HG03175 (cell line): ENCODE data around the gene TRIM27.
"Not testable (repeated sequence)": the region's sequence is repeated elsewhere in the genome, so short reads cannot be mapped to it uniquely, and the experiment has no call there.

Experiments
- ATAC-seq: cut with Tn5 transposase; IDR thresholded peaks from one replicate; pipeline ENCODE4 v1.9.1; 2021; ENCODE audit warnings: mild to moderate bottlenecking, moderate library complexity; ENCODE audit not compliant: unreplicated experiment

Gene TRIM27, protein sequence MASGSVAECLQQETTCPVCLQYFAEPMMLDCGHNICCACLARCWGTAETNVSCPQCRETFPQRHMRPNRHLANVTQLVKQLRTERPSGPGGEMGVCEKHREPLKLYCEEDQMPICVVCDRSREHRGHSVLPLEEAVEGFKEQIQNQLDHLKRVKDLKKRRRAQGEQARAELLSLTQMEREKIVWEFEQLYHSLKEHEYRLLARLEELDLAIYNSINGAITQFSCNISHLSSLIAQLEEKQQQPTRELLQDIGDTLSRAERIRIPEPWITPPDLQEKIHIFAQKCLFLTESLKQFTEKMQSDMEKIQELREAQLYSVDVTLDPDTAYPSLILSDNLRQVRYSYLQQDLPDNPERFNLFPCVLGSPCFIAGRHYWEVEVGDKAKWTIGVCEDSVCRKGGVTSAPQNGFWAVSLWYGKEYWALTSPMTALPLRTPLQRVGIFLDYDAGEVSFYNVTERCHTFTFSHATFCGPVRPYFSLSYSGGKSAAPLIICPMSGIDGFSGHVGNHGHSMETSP

DNA sequence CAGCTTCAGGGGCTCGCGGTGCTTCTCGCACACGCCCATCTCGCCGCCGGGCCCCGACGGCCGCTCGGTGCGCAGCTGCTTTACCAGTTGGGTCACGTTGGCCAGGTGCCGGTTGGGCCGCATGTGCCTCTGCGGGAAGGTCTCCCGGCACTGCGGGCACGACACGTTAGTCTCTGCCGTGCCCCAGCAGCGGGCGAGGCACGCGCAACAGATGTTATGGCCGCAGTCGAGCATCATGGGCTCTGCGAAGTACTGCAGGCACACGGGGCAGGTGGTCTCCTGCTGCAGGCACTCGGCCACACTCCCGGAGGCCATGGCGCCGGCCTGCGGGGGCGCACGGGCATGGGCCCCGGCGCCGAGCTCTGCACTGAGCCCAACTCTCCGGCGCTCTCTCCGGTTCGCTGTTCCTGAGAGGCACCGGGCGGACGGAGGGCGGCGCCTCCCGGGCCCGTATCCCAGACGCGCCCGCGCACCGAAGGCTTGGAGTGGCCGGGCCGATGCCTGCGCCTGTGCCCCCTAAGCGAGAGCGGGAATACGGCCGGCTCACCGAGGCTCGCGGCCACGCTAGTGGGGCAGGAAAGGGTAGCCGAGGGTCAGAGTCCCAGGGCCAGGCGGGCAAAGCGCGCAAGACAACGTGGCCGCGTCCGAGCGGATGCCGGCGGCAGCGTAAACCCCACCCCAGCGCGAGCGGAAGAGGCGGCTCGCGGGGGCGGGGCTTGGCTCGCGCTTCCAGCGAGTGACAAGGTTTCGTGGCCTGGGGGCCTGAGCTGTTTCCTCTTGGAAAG is at the start of gene TRIM27:
Gene TRIM27, minus strand, starts transcription at position 668 of the 785 bp plus-strand sequence. Its CDS starts 353 bp downstream, at position 315.
- ATAC-seq, result peak; percentile 85

DNA sequence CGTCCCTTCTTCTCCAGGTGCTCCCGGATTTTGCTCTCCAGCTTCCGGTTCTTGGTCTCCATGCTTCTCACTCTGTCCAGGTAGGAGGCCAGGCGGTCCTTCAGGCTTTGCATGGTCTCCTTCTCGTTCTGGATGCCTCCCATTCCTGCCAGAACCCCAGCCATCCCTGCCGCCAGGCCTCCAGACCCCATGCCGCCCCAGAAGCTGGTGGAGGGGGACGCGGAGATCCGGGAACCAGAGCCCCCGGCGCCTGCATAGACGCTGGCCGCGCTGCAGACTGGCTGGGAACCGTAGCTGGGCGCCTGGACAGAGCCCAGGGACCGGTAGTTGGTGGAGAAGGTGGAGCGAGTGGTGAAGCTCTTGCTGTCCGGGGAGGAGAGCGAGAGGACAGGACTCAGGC is 46.3 kb upstream of the TRIM27 start:
- ATAC-seq, result not testable (repeated sequence)

DNA sequence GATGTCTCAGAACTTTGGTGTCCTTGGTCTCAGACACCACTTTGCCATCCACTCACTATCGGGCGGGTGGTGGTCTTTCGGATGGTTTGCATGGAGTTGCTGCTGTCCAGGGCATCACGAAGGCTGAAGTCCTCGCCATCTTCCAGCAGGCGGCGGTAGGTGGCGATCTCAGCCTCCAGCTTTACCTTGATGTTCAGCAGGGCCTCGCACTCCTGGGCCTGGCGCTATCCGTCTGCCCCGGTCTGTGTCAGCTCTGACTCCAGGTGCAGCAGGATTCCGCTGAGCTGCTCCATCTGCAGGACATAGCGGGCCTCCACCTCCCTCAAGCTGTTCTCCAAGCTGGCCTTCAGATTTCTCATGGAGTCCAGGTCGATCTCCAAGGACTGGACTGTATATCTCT is 45.3 kb upstream of the TRIM27 start:
- ATAC-seq, result no peak

DNA sequence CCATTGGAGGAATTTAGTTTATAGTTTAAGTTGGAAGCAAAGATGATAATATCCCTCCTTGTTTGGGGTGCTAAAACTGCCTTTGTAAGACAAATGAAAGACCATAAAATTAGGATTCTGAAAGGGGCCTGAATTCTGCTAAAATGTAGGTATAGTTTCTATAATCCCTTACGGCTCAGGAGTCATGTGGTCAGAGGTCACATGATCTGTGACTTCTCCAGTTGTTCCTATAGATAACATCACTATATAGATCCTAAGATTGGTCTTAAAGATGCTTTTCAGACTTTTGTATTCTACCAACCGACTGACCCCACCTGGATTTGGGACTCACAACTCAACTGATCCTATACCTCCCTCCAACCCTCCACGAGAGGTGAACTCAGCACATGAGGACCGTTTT is 44.7 kb upstream of the TRIM27 start:
- no peak for ATAC-seq

DNA sequence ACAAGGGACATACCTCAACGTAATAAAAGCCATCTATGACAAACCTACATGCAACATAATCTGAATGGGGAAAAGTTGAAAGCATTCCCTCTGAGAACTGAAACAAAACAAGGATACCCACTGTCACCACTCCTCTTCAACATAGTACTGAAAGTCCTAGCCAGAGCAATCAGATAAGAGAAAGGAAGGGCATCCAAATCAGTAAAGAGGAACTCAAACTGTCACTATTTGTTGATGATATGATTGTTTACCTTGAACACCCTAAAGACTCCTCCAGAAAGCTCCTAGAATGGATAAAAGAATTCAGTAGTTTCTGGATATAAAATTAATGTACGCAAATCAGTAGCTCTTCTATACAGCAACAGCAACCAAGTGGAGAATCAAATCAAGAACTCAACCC is 41.9 kb upstream of the TRIM27 start:
- ATAC-seq, result no peak

DNA sequence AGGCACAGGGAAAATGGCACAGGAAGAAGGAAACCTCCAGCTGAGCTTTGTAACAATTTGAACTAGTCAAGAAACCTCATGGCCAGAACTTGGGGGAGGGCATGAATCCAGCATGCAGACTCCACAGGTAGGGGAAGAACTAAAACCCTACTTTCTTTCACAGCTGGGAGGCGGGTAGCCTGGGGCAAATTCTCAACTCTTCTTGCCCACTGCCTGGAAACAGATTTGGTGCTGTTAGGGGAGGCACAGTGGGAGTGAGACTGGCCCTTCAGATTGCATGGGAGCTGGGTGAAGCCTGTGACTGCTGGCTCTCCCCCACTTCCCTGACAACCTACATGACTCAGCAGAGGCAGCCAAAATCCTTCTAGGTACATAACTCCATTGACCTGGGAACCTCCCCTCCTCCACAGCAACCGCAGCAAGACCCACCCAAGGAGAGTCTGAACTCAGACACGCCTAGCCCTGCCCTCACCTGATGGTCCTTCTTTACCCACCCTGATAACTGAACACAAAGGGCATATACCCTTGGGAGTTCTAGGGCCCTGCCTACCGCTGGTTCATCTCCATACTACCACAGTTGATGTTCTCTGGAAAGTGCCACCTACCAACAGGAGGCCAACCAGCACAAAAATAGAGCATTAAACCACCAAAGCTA is 37.2 kb upstream of the TRIM27 start:
- no peak for ATAC-seq

DNA sequence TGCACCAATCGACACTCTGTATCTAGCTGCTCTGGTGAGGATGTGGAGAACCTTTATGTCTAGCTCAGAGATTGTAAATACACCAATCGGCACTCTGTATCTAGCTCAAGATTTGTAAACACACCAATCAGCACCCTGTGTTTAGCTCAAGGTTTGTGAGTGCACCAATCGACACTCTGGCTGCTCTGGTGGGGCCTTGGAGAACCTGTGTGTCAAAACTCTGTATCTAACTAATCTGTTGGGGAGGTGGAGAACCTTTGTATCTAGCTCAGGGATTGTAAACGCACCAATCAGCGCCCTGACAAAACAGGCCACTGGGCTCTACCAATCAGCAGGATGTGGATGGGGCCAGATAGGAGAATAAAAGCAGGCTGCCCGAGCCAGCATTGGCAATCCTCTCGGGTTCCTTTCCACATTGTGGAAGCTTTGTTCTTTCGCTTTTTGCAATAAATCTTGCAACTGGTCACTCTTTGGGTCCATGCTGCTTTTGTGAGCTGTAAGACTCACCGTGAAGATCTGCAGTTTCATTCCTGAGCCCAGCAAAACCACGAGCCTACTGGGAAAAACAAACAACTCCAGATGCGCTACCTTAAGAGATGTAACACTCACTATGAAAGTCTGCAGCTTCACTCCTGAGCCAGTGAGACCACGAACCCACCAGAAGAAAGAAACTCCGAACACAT is 34.9 kb upstream of the TRIM27 start:
- ATAC-seq, result not testable (repeated sequence)

DNA sequence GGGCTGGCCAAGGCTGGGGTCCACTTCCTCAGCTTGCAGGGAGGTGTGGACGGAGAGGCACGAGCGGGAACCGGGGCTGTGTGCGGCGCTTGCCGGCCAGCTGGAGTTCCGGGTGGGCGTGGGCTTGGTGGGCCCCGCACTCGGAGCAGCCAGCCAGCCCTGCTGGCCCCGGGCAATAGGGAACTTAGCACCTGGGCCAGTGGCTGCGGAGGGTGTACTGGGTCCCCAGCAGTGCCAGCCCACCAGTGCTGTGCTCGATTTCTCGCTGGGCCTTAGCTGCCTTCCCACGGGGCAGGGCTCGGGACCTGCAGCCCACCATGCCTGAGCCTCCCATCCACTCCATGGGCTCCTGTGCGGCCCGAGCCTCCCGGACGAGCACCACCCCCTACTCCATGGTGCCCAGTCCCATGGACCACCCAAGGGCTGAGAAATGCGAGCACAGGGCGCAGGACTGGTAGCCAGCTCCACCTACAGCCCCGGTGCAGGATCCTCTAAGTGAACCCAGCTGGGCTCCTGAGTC is 34.1 kb upstream of the TRIM27 start:
- ATAC-seq, result not testable (repeated sequence)

DNA sequence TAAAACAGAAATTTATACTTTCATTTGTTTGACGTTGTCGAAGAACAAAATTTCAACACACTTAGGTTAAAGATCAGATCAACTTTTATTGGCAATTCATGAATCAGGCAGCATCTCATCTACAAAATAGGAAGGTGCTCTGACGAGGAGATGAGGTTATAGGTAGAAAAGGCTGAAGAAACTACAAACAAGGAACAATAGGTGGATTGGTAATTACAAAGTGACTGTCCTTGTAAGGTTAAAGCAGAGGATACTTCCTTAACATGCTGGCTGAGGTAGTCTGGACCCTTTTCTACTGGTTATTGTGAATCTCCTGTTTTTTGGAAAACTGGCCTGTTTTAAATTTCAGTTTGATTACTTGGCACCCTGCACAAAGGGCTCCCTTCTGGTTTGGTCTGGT is 32.5 kb upstream of the TRIM27 start:
- no peak for ATAC-seq

DNA sequence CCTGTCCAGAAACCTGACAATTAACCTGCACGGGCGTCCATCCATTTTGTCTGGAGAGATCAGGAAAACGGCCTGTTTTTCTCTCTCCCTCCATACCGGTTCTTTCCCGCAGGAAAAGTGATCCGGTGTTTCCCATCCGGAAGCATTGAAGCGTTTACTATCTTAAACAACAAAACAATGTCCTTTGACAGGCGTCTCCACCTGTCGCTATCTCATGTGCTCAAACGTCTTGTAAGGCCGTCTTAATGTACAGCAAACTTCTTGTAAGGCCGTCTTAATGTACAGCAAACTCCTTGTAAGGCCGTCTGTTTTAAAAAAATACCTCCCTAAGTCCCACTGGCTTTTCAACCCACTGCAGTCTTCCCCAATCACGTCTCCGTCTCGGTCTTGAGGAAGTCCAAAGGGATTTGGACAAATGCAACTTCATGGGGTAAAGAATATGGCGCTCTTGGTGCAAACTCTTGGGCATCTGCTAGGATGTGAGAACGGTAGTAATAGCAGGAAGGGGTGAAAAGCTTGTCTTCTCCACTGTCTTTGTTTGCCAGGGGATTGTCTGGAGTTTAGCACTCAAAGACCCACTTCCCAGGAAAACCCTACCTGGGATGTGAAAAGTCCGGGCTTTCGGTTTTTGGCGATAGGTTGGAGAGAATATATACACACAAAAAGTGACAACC is 29.9 kb upstream of the TRIM27 start:
- no peak for ATAC-seq

DNA sequence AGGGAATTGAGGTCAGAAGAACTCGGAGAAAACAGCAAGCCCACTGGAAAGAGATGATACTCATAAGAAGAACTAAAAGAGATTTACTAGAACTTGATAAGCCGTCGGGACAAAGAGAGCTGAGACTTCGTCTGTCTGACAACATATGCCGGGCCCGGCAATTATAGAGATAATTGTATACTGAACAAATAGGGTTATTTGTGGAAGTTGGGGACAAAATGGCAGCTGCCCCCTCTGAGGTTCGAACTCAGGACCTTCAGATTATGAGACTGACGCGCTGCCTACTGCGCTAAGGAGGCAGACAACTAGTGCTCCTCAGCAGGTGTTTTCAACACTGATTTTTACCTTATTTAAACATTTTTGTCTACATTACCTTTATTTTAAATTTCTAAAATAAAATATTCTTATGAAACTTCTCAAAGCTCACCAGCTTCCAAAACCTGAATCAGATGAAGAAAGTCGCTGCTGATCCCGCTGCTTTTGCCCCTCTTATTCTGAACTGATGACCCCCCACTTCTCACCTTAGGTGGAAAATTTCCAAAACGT is 29.3 kb upstream of the TRIM27 start:
- ATAC-seq, result peak; percentile 47

DNA sequence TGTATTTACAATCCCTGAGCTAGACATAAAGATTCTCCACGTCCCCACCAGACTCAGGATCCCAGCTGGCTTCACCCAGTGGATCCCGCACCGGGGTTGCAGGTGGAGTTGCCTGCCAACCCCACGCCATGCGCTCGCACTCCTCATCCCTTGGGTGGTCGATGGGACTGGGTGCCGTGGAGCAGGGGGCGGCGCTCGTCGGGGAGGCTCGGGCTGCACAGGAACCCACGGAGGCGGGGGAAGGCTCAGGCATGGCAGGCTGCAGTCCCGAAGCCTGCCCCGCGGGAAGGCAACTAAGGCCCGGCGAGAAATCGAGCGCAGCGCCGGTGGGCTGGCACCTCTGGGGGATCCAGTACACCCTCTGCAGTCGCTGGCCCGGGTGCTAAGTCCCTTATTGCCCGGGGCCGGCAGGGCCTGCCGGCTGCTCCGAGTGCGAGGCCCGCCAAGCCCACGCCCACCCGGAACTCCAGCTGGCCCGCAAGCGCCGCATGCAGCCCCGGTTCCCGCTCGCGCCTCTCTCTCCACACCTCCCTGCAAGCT is 25.9 kb upstream of the TRIM27 start:
- not testable (repeated sequence) for ATAC-seq

DNA sequence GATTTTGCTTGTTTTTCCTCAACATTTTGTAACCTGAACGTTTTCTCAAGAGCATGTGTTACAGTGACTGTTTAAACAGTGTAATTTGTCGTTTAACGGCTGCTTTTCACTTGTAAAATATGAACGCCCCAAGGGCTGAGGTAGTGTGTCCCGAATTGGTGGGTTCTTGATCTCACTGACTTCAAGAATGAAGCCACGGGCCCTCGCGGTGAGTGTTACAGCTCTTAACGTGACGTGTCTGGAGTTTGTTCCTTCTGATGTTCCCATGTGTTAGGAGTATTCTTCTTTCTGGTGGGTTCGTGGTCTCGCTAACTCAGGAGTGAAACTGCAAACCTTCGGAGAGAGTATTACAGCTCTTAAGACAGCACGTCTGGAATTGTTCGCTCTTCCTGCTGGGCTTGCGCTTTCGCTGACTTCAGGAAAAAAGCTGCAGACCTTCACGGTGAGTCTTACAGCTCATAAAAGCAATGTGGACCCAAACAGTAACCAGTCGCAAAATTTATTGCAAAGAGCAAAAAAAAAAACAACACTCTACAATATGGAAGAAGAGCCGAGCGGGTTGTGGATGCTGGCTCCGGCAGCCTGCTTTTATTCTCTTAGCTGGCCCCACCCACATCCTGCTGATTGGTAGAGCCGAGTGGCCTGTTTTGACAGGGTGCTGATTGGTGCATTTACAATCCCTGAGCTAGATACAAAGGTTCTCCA is 25.1 kb upstream of the TRIM27 start:
- no peak for ATAC-seq

DNA sequence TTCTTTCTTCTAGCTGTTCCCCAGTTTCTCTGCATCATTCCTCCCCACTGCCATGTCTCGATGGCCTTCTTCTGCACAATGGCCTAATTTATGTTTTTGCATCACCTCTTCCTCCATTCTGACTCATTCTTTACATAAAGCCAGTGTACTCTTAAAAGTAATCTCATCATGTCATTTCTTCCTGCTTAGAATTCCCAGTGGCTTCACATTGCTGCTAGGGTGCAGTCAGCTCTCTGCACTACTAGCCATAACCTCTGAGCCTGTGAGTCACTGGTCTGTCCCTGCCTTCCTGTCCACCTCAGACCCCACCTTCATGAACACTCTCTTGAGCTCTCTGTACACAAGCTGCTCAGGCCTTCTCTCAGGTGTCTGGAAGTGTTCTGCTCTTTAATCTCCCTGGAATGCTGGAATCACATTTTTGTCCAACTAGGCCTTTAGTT is 24.1 kb upstream of the TRIM27 start:
- no peak for ATAC-seq

DNA sequence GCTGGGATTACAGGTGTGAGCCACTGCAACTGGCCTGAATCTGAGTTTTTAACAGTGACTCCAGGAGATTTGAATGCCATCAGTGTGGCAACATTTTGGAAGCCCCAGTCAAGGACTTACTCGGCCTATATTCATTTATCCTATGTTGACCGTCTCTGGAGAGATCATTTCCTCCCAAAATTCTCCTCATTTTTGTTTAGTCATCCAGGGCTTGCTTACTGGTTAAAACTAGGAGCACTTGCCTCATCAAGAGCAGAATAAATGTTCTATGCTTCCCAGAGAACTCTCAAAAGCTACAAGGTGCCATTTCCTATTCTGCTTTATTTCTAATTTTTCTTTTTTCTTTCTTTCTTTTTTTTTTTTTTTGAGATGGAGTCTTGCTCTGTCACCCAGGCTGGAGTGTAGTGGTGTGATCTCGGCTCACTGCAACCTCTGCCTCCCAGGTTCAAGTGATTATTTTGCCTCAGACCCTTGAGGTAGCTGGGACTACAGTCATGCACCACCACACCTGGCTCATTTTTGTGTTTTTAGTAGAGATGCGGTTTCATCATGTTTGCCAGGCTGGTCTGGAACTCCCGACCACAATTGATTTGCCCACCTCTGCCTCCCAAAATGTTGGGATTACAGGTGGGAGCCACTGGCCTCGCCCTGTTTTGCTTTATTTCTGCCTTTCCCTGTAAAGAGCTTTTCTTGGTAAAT is 23.4 kb upstream of the TRIM27 start:
- ATAC-seq, result no peak

DNA sequence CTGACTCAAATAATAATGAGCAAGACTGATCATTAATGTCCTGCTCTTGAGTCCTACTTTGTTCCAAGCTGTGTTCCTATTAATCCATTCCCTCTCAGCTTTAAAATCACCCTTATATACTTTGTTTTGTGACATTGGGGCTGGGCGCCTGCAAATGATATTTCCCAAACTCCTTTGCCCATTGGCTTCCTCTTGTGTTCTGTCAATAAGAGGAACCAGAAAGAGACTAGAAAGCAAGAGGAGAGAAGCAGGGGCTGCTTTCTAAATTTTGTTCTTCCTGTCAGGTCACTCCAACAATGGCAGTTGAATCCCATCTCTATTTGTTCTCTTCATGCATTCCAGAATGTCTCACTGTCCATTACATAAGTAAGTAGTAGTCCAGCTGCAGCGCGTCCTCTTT is 21.6 kb upstream of the TRIM27 start:
- ATAC-seq, result no peak

DNA sequence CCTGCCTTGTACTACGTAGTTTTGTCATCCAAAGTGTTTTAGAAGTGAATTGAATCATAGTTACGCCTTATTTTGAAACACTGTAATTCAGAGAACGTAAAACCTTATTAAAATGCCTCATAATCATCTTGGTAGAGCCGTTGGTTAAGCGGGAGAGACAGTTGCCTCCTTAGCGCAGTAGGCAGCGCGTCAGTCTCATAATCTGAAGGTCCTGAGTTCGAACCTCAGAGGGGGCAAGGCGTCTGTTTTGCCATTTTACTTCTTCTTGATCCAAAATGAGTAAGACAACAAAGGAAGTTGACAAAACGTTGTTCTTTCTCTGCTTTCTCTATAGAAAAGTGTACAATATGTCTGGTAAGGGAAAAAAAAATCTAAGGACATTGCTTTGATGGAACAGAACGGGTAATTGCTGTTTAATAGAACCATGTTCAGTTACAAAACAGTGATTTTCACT is 20.7 kb upstream of the TRIM27 start:
- no peak for ATAC-seq
